ENCODE results near the gene MCEE.

GRCh38 chr2:71154798-71155197, 24.8 kb upstream of the MCEE start:
- no peak for TF ChIP-seq MAX (IDR thresholded peaks at IDR 0.05)
- no peak for TF ChIP-seq SP1 (IDR thresholded peaks at IDR 0.05)
- TF ChIP-seq NR2F2 (IDR thresholded peaks at IDR 0.05) = no peak
- TF ChIP-seq CTCF (IDR thresholded peaks at IDR 0.05; ENCODE audit: low read depth, low read length, missing input control) = peak; percentile 15
- TF ChIP-seq JUND (IDR thresholded peaks at IDR 0.05) = no peak
- TF ChIP-seq, protein P1, sequence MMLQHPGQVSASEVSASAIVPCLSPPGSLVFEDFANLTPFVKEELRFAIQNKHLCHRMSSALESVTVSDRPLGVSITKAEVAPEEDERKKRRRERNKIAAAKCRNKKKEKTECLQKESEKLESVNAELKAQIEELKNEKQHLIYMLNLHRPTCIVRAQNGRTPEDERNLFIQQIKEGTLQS (IDR thresholded peaks at IDR 0.05) = no peak
- TF ChIP-seq TAF1 (conservative IDR thresholded peaks at IDR 0.05) = no peak
- TF ChIP-seq, protein P2, sequence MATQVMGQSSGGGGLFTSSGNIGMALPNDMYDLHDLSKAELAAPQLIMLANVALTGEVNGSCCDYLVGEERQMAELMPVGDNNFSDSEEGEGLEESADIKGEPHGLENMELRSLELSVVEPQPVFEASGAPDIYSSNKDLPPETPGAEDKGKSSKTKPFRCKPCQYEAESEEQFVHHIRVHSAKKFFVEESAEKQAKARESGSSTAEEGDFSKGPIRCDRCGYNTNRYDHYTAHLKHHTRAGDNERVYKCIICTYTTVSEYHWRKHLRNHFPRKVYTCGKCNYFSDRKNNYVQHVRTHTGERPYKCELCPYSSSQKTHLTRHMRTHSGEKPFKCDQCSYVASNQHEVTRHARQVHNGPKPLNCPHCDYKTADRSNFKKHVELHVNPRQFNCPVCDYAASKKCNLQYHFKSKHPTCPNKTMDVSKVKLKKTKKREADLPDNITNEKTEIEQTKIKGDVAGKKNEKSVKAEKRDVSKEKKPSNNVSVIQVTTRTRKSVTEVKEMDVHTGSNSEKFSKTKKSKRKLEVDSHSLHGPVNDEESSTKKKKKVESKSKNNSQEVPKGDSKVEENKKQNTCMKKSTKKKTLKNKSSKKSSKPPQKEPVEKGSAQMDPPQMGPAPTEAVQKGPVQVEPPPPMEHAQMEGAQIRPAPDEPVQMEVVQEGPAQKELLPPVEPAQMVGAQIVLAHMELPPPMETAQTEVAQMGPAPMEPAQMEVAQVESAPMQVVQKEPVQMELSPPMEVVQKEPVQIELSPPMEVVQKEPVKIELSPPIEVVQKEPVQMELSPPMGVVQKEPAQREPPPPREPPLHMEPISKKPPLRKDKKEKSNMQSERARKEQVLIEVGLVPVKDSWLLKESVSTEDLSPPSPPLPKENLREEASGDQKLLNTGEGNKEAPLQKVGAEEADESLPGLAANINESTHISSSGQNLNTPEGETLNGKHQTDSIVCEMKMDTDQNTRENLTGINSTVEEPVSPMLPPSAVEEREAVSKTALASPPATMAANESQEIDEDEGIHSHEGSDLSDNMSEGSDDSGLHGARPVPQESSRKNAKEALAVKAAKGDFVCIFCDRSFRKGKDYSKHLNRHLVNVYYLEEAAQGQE (IDR thresholded peaks at IDR 0.05) = no peak
- no peak for TF ChIP-seq RXRA (IDR thresholded peaks at IDR 0.05)
- no peak for TF ChIP-seq FOXA1 (IDR thresholded peaks at IDR 0.05)
- TF ChIP-seq RAD21 (IDR thresholded peaks at IDR 0.05) = peak; percentile 61 to 77
- TF ChIP-seq EGR1 (IDR thresholded peaks at IDR 0.05; ENCODE audit: low read depth in 2 of 2) = no peak

Data from liver (tissue), 3 donors.